Measurements from ENCODE around the gene DCHS1.
"Not testable (repeated sequence)": the region's sequence is repeated elsewhere in the genome, so short reads cannot be mapped to it uniquely, and the experiment has no call there.

The DCHS1 gene, protein sequence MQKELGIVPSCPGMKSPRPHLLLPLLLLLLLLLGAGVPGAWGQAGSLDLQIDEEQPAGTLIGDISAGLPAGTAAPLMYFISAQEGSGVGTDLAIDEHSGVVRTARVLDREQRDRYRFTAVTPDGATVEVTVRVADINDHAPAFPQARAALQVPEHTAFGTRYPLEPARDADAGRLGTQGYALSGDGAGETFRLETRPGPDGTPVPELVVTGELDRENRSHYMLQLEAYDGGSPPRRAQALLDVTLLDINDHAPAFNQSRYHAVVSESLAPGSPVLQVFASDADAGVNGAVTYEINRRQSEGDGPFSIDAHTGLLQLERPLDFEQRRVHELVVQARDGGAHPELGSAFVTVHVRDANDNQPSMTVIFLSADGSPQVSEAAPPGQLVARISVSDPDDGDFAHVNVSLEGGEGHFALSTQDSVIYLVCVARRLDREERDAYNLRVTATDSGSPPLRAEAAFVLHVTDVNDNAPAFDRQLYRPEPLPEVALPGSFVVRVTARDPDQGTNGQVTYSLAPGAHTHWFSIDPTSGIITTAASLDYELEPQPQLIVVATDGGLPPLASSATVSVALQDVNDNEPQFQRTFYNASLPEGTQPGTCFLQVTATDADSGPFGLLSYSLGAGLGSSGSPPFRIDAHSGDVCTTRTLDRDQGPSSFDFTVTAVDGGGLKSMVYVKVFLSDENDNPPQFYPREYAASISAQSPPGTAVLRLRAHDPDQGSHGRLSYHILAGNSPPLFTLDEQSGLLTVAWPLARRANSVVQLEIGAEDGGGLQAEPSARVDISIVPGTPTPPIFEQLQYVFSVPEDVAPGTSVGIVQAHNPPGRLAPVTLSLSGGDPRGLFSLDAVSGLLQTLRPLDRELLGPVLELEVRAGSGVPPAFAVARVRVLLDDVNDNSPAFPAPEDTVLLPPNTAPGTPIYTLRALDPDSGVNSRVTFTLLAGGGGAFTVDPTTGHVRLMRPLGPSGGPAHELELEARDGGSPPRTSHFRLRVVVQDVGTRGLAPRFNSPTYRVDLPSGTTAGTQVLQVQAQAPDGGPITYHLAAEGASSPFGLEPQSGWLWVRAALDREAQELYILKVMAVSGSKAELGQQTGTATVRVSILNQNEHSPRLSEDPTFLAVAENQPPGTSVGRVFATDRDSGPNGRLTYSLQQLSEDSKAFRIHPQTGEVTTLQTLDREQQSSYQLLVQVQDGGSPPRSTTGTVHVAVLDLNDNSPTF (N-terminal part only)

DNA sequence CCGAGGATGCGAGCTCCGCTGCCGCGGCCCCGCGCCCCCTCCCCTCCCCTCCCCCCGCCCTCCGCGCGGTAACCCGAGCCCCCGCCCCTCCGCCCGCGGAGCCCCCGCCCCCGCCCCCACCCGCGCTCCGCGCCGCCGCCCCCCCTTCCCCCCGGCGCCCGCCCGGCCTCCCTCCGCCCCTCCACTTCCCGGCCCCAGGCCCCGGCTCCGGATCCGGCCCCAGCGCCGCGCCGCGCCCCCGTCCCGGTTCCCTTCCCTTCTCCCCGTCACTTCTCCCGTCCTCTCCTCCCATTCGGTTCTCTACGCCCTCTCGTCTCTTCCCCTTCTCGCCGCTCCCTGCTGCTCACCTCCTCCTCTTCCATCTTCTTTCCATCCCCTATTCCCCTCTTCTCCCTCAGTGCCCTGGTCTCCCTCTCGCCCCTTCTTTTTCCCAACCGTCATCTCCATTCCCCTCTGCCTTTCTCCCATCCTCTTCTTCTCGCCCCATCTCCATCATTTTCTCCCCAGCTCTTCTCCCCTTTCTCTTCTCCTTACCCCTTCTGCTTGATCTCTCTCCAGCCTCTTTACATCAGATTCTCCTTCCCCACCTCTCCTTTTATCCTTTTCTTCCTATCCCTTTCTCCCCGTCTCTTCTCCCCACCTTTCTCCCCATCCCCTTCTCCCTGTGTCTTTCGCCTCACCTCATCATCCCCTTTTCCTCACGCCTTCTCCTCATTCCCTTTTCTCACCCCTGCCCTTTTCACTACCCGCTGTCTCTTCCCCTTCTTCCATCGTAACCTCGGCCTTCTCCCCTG is at the start of gene DCHS1:
TSS of gene DCHS1 (minus strand) at position 20 of the 794 bp plus-strand sequence. CDS start 14,196 bp downstream, outside the sequence.
- H3K4me3 ChIP-seq (ENCODE audit: low read depth, low read length) = peak within 1 kb of the TSS; percentile 58

DNA sequence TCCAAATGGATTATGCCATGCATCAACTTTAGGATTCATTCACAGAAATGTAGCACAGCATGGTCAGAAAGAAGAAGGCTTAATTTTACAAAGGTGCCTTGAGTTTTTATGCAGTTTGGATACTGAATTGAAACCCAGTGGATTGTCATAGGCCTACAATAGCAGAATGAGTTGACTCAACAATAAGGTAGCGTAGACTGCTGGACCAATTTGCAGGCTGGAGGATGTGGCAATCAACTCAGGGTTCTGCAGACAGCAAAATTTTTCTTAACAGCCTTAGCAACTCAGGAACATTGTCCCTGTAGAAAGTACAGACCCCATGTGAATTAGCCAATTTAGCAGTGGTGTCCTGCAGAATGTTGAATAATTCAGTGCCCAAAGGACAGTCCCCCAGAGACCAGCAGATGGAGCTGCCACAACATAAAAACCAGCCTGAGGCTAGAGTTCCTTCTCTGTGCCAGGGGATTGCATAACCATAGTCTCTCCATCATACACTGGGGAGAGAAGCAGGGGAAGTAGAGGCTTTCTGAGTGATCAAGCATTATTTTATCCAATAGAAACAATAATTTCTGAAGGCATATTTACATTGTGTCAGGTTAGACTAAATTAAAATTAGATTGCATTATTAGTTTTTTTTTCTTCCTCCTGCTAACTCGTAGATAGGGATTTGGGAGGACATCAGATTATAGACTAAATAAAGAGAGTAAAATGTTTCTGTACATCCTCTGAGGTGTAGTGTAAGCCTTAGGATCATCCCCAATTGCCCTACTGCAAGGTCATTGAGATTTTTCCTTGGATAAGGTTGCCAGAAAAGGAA is 47.8 kb upstream of the DCHS1 start:
- no peak overlapping the region for H3K4me3 ChIP-seq (ENCODE audit: low read depth, low read length)

DNA sequence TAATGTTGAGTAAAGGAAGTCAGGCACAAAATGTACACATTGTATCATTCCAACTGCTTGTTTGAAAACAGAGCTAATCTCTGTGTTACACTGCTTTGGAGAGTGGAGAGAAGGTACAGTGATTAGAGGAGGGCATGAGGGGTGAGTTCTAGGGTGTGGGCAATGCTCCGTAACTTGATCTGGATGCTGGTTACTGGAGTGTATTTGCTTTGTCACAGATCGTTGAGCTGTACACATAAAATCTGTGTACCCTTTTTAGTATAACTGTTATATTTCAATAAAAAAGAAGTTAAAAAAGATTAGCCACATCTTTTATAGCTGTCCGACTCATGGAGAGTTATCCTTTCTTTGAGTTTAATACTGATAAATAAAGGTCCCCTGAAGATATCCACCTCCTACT is 46.3 kb upstream of the DCHS1 start:
- not testable (repeated sequence) for H3K4me3 ChIP-seq (ENCODE audit: low read depth, low read length)

DNA sequence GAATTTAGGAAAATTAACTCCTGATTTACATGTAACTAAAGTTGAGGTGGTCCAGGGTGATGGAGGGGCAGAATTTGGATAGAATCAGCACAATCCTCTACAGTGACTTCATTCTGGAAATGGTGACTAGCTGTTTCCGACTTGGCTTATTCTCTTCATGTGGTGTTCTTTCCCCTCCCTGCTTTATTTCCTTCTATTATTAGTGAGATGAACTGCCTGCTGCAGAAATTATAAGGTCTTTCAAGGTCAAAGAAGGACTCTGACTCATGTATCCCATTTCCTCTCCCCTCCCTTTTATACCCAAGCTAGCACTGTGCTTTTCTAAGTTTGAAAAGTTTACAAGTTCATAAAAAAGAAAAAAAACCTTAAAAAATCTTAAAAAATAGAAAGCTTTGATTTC is 39.8 kb upstream of the DCHS1 start:
- no peak overlapping the region for H3K4me3 ChIP-seq (ENCODE audit: low read depth, low read length)

DNA sequence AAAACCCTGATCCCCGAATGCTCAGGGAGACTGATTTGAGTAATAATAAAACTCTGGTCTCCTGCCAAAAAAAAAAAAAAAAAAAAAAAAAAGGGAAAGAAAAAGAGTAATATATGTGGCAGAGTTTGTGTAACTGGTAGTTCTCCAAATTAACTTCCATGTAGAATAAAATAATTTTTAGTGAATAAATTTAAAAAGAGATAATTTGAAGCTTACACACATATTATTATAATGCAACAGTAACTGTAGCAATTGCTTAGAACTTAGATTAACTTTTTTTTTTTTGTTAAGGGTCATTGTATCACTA is 38.6 kb upstream of the DCHS1 start:
- no peak overlapping the region for H3K4me3 ChIP-seq (ENCODE audit: low read depth, low read length)

DNA sequence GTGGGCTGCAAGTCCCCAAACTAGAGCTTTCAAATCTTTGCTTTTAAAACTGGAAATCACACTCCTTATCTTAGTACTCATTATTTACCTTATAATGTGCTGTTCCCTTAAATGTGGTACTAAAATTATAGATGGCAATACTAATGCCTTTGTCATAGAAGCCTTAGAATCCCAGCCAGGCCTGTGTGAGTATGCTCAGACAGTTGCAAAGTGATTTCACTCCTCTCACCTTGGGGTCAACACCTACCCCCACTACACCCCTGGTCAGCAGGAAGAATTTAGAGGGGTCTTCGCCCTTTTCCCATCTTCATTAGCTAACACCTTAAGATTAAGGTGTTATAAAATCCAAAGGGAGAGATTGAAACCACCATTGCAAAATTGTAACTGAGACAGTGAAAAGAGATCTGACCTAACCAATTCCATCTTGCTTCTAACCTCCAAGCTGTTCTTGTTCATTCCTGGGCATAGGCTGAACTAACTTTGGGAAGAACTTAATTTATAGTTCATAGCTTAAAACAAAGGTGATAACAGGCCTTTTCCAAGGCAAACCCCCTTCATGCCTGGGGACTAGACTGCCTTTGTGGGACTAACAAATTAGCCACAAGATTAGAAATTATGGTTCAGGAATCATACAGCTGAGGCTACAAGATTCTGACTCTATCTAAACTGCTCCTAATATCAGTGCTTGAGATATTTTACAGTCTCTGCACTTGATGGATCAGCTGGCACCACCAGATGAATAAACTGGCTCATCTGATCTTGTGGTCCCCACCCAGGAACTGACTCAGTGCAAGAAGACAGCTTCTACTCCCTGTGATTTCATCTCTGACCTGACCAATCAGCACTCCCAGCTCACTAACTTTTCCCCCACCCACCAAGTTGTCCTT is 38.0 kb upstream of the DCHS1 start:
- no peak overlapping the region for H3K4me3 ChIP-seq (ENCODE audit: low read depth, low read length)

DNA sequence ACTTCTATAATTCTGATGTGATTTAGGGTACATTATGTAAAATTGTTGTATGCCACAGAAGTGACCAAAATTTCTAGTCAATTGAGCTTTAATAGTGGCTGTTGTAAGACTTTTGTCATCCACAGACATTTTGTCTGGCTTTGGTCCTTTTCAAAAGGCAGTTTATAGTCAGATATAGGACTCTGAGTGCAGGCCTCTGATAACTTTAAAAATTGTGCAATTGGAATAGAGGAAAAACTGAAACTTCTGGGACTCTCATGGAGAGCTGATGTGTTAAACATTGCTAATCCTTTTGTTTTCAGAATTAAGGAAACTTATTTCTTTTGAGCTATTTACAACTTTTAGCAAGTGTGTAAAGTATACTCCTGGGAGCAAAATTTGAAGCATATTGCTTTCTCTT is 36.5 kb upstream of the DCHS1 start:
- no peak overlapping the region for H3K4me3 ChIP-seq (ENCODE audit: low read depth, low read length)

DNA sequence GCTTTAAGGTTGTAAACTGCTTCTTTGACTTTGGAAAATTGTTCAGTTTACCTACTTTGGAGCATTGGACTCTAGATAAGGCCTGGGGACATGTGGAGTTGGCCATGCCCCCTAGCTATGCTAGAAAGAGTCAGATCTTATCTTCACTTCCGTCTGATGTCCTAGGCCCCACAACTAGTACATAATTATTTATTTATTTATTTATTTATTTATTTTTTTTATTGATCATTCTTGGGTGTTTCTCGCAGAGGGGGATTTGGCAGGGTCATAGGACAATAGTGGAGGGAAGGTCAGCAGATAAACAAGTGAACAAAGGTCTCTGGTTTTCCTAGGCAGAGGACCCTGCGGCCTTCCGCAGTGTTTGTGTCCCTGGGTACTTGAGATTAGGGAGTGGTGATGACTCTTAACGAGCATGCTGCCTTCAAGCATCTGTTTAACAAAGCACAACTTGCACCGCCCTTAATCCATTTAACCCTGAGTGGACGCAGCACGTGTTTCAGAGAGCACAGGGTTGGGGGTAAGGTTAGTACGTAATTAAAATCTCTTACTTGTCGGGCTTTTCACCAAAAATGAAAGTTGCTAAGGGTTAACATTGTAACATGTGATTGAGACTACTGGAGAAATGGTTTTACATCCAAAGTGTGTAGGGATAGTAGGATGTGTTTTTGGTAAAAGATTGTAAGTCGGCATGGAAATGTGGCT is 35.0 kb upstream of the DCHS1 start:
- not testable (repeated sequence) for H3K4me3 ChIP-seq (ENCODE audit: low read depth, low read length)

DNA sequence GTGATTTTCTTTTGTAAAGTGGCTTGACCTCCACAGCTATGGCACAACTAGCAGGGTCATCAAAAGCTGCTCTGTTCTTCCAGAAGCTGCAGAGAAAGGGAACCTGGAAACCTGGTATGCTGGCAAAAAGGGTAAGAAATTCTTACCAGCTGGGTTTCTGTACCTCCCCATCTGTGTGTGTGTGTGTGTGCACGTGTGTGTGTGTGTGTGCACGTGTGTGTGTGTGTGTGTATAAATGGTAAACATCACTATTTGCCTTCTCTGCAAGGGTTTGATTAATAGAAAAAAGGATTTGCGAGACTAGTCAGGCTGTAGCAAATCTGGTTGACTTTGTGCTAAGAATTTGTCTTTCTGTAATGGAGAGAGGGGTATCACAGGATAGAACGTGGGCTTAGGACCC is 32.3 kb upstream of the DCHS1 start:
- H3K4me3 ChIP-seq (ENCODE audit: low read depth, low read length) = no peak overlapping the region

DNA sequence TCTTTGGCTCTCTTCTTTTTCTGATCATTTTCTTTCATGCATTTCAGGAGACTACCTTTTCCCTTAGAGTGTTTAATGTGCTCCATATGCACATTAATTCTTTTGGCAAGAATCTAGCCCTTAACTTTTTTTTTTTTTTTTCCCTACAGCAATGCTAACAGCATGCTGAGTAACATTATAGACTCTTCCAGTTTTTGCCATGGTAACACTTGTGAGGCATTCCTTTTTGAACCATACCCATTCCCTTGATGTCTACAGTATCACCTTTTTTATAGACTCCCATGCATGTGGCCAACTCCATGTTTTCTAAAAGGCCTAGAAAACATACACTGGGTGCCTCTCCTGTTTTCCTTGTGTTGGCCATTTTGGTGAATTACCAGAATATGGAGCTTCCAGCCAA is 30.4 kb upstream of the DCHS1 start:
- H3K4me3 ChIP-seq (ENCODE audit: low read depth, low read length) = no peak overlapping the region

DNA sequence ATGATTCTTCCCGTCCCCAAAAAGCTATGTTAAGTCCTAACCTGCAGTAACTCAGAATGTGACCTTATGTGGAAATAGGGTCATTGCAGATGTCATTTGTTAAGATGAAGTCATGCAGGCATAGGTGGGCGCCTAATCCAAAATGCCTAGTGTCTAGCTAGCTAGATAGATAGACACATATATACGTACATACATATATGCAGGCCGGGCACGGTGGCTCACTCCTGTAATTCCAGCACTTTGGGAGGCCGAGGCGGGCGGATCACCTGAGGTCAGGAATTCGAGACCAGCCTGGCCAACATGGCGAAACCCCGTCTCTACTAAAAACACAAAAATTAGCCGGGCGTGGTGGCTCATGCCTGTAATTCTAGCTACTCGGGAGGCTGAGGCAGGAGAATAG is 28.5 kb upstream of the DCHS1 start:
- not testable (repeated sequence) for H3K4me3 ChIP-seq (ENCODE audit: low read depth, low read length)

DNA sequence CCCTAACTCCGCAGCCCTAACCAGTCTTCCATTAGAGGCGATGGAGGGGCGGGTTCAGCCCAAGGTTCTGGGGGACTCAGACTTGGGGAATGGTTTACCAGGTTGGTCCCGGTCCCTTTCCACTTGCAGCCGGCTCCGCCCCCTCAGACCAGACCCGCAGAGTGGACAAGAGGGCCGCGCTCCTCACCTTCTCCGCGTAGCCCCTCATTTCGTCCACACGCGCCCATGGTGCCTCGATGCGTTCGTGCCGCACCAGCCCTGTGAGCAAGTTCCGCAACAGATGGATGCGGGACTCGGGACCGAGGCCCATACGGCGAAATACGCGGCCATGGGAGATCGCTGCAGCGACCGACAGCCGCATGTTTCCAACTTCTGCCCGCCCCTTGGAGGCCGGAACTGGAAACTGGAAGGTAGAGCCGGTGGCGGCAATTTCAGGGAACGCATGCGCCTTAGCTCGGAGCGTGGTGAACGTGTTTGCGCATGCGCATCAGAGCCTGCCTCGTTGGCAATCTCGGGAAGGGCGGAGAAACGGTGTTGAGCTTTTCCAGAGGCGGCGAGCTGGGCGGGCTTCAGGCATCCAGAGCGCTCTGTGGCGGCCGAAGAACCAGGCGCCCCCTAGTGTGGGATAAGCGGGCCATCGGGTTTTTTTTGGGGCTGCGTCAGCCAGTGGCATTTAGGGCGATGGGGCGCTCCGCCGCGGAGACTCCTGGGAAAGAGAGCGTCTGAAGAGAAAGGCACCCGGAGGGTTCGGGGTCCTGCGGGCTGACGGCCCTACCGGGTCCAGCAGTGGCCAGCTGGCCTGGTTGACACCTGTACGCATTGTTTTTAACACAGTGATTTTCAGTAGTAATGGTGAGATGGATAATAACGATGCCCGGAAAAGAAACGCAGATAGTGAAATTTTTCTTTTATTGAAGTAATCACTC is 27.6 kb upstream of the DCHS1 start, which contains the start of gene MRPL17:
TSS of gene MRPL17 (minus strand) at position 405 of the 926 bp plus-strand sequence. CDS start at position 361, 44 bp downstream.
- H3K4me3 ChIP-seq (ENCODE audit: low read depth, low read length) = peak within 1 kb of the TSS; percentile 85

DNA sequence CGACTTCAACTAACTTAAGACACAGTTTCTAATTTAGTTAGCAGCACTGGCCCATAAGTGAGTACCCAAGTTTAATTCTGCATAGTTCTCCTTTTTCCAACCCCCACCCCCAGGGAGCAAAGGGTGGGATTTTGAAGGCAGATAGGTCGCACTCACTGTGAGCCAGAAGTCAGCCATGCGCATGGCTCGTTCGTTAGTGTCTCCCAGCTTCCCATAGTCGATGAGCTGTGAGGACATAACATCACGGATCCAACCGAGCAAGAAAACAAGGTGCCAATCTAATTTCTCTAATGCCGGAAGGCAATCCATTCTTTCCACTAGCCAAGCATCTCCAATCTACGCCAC is 27.0 kb upstream of the DCHS1 start:
- peak overlapping the region; percentile 85 for H3K4me3 ChIP-seq (ENCODE audit: low read depth, low read length)

DNA sequence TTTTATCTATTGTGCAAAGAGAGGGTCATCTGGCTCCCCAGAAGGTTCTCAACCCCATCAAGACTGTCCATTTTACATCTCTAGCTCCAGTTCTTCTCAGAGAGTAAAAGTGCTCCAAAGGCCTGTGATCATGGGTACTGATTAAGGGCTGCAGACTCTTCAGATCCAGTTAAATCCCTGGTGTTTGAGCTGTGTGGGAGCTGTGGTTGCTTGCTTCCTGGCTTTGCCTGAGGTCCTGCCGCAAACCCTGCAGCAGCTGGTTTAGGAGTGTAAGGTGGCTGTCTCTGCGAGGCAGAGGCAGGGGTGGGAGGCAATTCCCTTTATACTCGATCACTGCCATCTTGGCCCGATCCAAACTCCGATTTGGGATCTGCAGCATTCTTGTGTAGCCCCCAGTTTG is 26.3 kb upstream of the DCHS1 start:
- H3K4me3 ChIP-seq (ENCODE audit: low read depth, low read length) = peak overlapping the region; percentile 85

DNA sequence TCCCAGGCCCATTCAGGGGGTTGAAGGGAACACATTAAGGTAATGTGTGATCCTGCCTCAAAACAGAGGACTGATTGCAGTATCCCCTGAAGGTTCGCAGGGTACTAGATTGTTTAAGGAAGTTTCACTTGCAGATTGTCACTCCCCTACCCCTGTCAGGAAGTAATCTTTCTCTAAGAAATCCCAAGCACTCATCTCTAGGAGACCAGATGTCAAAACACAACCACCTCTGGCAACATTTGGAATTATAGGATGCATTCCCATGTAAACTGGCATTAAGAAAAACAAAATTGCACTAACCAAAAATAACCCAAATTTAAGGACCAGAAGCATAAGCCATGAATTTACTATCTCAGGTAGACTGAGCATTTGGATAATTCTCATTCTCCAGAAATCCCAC is 25.9 kb upstream of the DCHS1 start:
- no peak overlapping the region for H3K4me3 ChIP-seq (ENCODE audit: low read depth, low read length)

DNA sequence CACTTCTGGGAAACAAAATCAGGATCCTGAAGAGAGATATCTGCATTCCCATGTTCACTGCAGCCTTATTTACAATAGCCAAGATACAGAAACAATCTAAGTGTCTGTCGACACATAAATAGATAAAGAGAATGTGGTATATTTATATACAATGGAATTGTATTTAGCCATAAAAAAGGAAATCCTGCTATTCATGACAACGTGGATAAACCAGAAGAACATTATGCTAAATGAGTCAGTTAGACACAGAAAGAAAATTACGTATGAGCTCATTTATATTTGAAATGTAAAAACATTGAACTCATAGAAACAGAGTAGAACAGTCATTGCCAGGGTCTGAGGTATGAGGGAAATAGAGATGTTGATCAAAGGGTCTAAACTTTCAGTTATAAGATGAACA is 21.4 kb upstream of the DCHS1 start:
- H3K4me3 ChIP-seq (ENCODE audit: low read depth, low read length) = no peak overlapping the region

DNA sequence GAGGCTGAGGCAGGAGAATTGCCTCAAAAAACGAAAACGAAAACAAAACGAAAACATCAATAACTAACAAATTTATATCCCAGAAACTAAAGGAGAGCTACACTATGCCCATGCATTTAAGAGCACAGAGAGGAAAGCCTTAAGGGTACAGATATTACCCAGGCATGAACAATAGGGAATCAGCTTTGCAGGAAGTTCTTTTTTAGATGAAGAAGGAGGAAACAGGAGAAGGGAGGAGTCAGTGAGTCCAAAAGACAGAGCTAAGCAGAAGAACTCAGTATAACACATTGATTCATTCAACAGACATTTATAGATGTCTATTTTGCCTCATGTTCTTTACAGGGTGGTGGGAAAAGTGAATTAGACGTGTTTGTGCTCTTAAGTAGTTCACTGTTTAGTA is 19.3 kb upstream of the DCHS1 start:
- no peak overlapping the region for H3K4me3 ChIP-seq (ENCODE audit: low read depth, low read length)

Measured in iPS-11a (cell line).